PC-3 (cell line): ENCODE measurements around the gene TMEM52. TPM values are rescaled to one million over a fixed set of nuclear protein-coding genes. Genes with fewer than 3 reads are reported as not detected.

Experiments
- ATAC-seq: fragments of 200-7000 bp; cut with Tn5 transposase; 2 replicates; pipeline ENCODE4 v1.9.1; 2020; ENCODE audit warnings: mild to moderate bottlenecking, moderate library complexity
- BruUV-seq: library from RNA; stranded (reverse); fragments of 400-500 nt; replicated peaks from 2 replicates; lab custom pipeline; 2021; lab: Mats Ljungman, UMichigan
- CTCF ChIA-PET: fragments of 300-600 bp; sonication (Branson Sonifier 250); formaldehyde crosslinking; loops from one replicate; lab custom pipeline; 2022; ENCODE audit warnings: antibody characterized with exemption; lab: Charles Lee
- POLR2A ChIA-PET: fragments of 300-600 bp; sonication (Branson Sonifier 250); formaldehyde crosslinking; loops from one replicate; lab custom pipeline; 2022; ENCODE audit warnings: antibody characterized with exemption; ENCODE audit not compliant: unreplicated experiment; lab: Charles Lee
- DNase-seq: peaks from one replicate; pipeline ENCODE4 v3.0.0-alpha.2; 2015
- H2AFZ ChIP-seq: fragments of 300-600 bp; sonication (generic); 2 replicates; pipeline ENCODE4 v1.6.0; 2016; ENCODE audit warnings: antibody characterized with exemption, low read length
- H3F3A ChIP-seq: fragments of 300-600 bp; sonication (generic); one replicate; pipeline ENCODE4 v1.6.0; 2017; ENCODE audit warnings: antibody characterized with exemption, low read length, control low read depth, mild to moderate bottlenecking; ENCODE audit not compliant: unreplicated experiment
- H3K27ac ChIP-seq: fragments of 300-600 bp; sonication (generic); 2 replicates; pipeline ENCODE4 v1.5.1; 2016; ENCODE audit warnings: mild to moderate bottlenecking, low read length
- H3K27me3 ChIP-seq: fragments of 300-600 bp; sonication (generic); 2 replicates; pipeline ENCODE4 v1.6.1; 2016; ENCODE audit warnings: low read length, mixed read lengths
- H3K36me3 ChIP-seq: fragments of 300-600 bp; sonication (generic); 2 replicates; pipeline ENCODE4 v1.6.1; 2016; ENCODE audit warnings: low read depth, mixed run types, low read length, mixed read lengths
- H3K4me1 ChIP-seq: fragments of 300-600 bp; sonication (generic); 2 replicates; pipeline ENCODE4 v1.5.1; 2016; ENCODE audit warnings: low read length; ENCODE audit not compliant: insufficient read depth
- H3K4me2 ChIP-seq: fragments of 300-600 bp; sonication (generic); 2 replicates; pipeline ENCODE4 v1.6.0; 2016; ENCODE audit warnings: low read length
- H3K4me3 ChIP-seq: fragments of 300-600 bp; sonication (generic); 2 replicates; pipeline ENCODE4 v1.5.1; 2016; ENCODE audit warnings: mild to moderate bottlenecking, low read length, mixed read lengths
- H3K79me2 ChIP-seq: fragments of 300-600 bp; sonication (generic); 2 replicates; pipeline ENCODE4 v1.6.1; 2017; ENCODE audit warnings: low read length, mixed read lengths
- H3K9ac ChIP-seq: fragments of 300-600 bp; sonication (generic); 2 replicates; pipeline ENCODE4 v1.6.0; 2016; ENCODE audit warnings: mild to moderate bottlenecking, low read length
- H3K9me2 ChIP-seq: fragments of 300-600 bp; sonication (generic); replicated peaks from 2 replicates; pipeline ENCODE4 v1.6.1; 2016; ENCODE audit warnings: mixed run types, low read length, mixed read lengths
- H3K9me3 ChIP-seq: fragments of 300-600 bp; sonication (generic); 2 replicates; pipeline ENCODE4 v1.6.1; 2016; ENCODE audit warnings: low read length, mixed read lengths
- H4K20me1 ChIP-seq: fragments of 300-600 bp; sonication (generic); 2 replicates; pipeline ENCODE4 v1.6.1; 2016; ENCODE audit warnings: low read length, mixed read lengths
- EZH2 ChIP-seq: fragments of 300-600 bp; sonication (generic); IDR thresholded peaks from one replicate; pipeline ENCODE4 v1.6.1; 2017; ENCODE audit warnings: antibody characterized with exemption, mild to moderate bottlenecking, low read length; ENCODE audit not compliant: unreplicated experiment
- EZH2phosphoT487 ChIP-seq: fragments of 300-600 bp; sonication (generic); IDR thresholded peaks from 2 replicates; pipeline ENCODE4 v1.6.1; 2018; ENCODE audit warnings: mild to moderate bottlenecking, antibody characterized with exemption, low read length, borderline replicate concordance
- intact Hi-C: fragments of 100-400 bp; cut with micrococcal nuclease; formaldehyde crosslinking; loops from 2 replicates; pipeline ENCODE4 v1.9.0; 2023
- total RNA-seq: library from RNA; depleted of rRNA; stranded (reverse); fragments of >200 nt; gene quantifications from 2 replicates; pipeline ENCODE4 v1.2.3, GENCODE V29; 2014
- TF ChIP-seq, protein P1 (sequence below): fragments of 300-600 bp; sonication (generic); conservative IDR thresholded peaks from 2 replicates; pipeline ENCODE4 v1.5.1; 2017; ENCODE audit warnings: antibody characterized with exemption, low read depth, mild to moderate bottlenecking, low read length

TMEM52 gene
- total RNA-seq, 1 experiment from 2014 or later: 22.6 TPM

DNA sequence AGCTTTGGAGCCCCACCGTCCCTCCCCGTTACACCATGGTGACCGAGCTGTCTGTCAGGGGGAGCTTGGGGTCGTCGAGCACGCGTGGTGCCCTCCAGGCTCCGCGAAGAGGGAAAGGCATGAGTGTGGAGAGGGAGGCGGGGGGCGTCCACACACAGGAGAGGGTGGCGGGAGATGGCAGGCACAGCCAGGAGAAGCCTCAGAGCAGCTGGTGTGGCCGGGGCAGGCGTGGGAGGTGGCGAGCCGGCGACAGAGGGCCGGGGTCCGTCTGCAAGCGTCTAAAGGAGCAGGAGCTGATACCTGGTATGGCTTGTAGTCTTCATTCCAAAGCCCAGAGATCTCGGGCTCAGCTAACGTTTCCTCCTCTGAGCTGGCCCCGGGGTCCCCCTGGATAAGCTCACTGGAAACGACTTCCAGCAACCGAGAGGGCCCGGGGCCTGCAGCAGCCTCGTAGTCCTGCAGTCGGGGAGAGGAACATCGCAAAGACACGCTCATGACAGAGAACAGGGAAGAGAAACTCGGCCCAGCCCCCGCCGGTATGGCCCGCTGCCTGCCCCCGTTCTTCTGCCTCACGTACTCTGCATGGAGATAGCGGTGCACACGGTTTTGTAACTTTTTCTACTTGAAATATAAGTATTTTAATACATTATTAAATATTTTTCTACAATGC lies 47.1 kb upstream of the TMEM52 start:
- no peak overlapping the region for H3K9ac ChIP-seq
- CTCF ChIA-PET: no interaction called here
- POLR2A ChIA-PET: no interaction called here
- no TSS peak for BruUV-seq
- peaks cover 5% of the 10 kb centered on the region; the same call in 1 of the 2 replicates for H3K4me1 ChIP-seq
- no peaks in the 10 kb centered on the region for H3K9me2 ChIP-seq
- no peak for TF ChIP-seq EZH2
- no peak overlapping the region for H3K4me3 ChIP-seq
- H4K20me1 ChIP-seq: no peaks in the 10 kb centered on the region
- H3K36me3 ChIP-seq: no peaks in the 10 kb centered on the region
- ATAC-seq (no peak), DNase-seq (no peak)
- no peak overlapping the region for H3K4me2 ChIP-seq
- H3K79me2 ChIP-seq: no peaks in the 10 kb centered on the region
- H3K27ac ChIP-seq: no peak overlapping the region
- no peaks in the 10 kb centered on the region for H3K9me3 ChIP-seq
- peaks cover 19% of the 10 kb centered on the region for H3K27me3 ChIP-seq
- H2AFZ ChIP-seq: no peak overlapping the region
- intact Hi-C loops: no loop called here
- H3F3A ChIP-seq: no peaks in the 10 kb centered on the region

DNA sequence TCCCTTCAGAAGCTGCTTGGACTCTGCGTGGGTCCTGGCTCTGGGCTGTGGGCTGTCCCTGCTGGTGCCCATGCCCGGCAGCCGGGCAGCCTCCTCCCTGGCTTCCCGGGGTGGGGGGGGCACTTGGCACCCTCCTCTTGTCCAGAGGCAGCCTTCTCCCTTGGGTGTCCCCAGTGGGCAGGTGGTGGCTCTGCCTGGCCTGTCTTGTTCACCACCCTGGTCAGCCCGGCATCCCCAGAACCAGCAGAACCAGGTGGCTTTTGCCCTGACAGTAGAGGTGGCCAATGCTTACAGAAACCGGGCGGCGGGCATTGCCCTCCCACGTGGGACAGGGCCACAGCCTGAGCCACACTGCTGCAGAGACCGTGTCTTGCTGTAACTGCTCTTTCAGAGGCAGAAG lies 46.5 kb upstream of the TMEM52 start:
- Histone ChIP-seq H3K27me3 (peaks cover 19% of the 10 kb centered on the region), H3K9ac (no peak overlapping the region), H3K36me3 (no peaks in the 10 kb centered on the region), H3K4me1 (peaks cover 6% of the 10 kb centered on the region; the same call in 1 of the 2 replicates), H3F3A (no peaks in the 10 kb centered on the region), H2AFZ (no peak overlapping the region), H3K9me3 (no peaks in the 10 kb centered on the region), H3K27ac (no peak overlapping the region), H3K4me3 (no peak overlapping the region), H3K79me2 (no peaks in the 10 kb centered on the region), H4K20me1 (no peaks in the 10 kb centered on the region), H3K4me2 (no peak overlapping the region), H3K9me2 (no peaks in the 10 kb centered on the region)
- ATAC-seq (no peak), DNase-seq (no peak)
- POLR2A ChIA-PET: no interaction called here
- intact Hi-C loops: no loop called here
- BruUV-seq: no TSS peak
- TF ChIP-seq EZH2 (no peak), EZH2phosphoT487 (no peak)
- TF ChIP-seq, protein P1, sequence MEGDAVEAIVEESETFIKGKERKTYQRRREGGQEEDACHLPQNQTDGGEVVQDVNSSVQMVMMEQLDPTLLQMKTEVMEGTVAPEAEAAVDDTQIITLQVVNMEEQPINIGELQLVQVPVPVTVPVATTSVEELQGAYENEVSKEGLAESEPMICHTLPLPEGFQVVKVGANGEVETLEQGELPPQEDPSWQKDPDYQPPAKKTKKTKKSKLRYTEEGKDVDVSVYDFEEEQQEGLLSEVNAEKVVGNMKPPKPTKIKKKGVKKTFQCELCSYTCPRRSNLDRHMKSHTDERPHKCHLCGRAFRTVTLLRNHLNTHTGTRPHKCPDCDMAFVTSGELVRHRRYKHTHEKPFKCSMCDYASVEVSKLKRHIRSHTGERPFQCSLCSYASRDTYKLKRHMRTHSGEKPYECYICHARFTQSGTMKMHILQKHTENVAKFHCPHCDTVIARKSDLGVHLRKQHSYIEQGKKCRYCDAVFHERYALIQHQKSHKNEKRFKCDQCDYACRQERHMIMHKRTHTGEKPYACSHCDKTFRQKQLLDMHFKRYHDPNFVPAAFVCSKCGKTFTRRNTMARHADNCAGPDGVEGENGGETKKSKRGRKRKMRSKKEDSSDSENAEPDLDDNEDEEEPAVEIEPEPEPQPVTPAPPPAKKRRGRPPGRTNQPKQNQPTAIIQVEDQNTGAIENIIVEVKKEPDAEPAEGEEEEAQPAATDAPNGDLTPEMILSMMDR: no peak
- CTCF ChIA-PET: no interaction called here

DNA sequence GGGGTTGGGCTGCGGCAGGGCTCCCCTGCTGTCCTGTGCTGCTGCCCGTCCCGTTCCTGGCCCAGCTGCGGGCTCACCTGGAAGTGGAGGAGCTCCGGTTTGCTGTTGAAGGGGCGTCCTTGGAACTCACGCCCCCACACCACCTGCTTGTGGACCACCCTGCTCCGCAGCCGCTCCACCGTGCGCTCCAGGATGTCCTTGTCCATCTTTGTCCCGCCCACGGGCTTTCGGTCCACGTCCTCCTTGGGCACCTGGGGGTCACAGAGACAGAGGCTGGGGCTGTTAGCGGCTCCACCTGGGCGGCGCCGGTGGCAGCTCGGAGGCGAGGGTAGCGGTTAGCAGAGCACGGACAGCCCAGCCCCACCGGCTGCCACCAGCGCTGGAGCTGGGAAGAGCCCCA lies 45.7 kb upstream of the TMEM52 start:
- no peak overlapping the region for H3K27ac ChIP-seq
- H3K4me2 ChIP-seq: no peak overlapping the region
- no TSS peak for BruUV-seq
- ChIA-PET CTCF (no interaction called here), POLR2A (no interaction called here)
- DNase-seq (no peak), ATAC-seq (no peak)
- H3K4me1 ChIP-seq: peaks cover 12% of the 10 kb centered on the region; the same call in 1 of the 2 replicates
- no peaks in the 10 kb centered on the region for H3K9me3 ChIP-seq
- no peaks in the 10 kb centered on the region for H3K36me3 ChIP-seq
- no peak overlapping the region for H2AFZ ChIP-seq
- no peaks in the 10 kb centered on the region for H3K79me2 ChIP-seq
- H3K9me2 ChIP-seq: no peaks in the 10 kb centered on the region
- no peaks in the 10 kb centered on the region for H4K20me1 ChIP-seq
- no peak overlapping the region for H3K4me3 ChIP-seq
- H3K27me3 ChIP-seq: peaks cover 19% of the 10 kb centered on the region
- intact Hi-C loops: no loop called here
- no peaks in the 10 kb centered on the region for H3F3A ChIP-seq
- TF ChIP-seq, protein P1: no peak
- no peak for TF ChIP-seq EZH2phosphoT487
- TF ChIP-seq EZH2: no peak
- H3K9ac ChIP-seq: no peak overlapping the region
